Loucy (cell line): ENCODE data around the gene ADAMTS6.

Experiments used
- H2AFZ ChIP-seq: fragments of 200-600 bp; sonication (generic); 2 replicates; pipeline ENCODE4 v1.6.0; 2016; ENCODE audit warnings: antibody characterized with exemption, mild to moderate bottlenecking, low read length, moderate library complexity
- H3F3A ChIP-seq: fragments of 200-600 bp; 2 replicates; pipeline ENCODE4 v1.6.0; 2016; ENCODE audit warnings: antibody characterized with exemption, low read depth, mild to moderate bottlenecking
- H3K27me3 ChIP-seq: fragments of 200-600 bp; sonication (generic); 2 replicates; pipeline ENCODE4 v1.6.1; 2014; ENCODE audit warnings: low read length, mild to moderate bottlenecking; ENCODE audit not compliant: insufficient read depth, poor library complexity, severe bottlenecking
- H3K36me3 ChIP-seq: fragments of 200-600 bp; sonication (generic); 2 replicates; pipeline ENCODE4 v1.6.1; 2016; ENCODE audit warnings: low read length; ENCODE audit not compliant: insufficient read depth
- H3K4me1 ChIP-seq: fragments of 200-600 bp; sonication (generic); 2 replicates; pipeline ENCODE4 v1.5.1; 2014; ENCODE audit warnings: low read length, mild to moderate bottlenecking; ENCODE audit not compliant: insufficient read depth, poor library complexity, severe bottlenecking
- H3K4me2 ChIP-seq: fragments of 200-600 bp; sonication (generic); 2 replicates; pipeline ENCODE4 v1.6.0; 2014; ENCODE audit warnings: antibody characterized with exemption, low read length, low read depth, mild to moderate bottlenecking; ENCODE audit not compliant: poor library complexity, severe bottlenecking
- H3K4me3 ChIP-seq: fragments of 200-600 bp; sonication (generic); 2 replicates; pipeline ENCODE4 v1.5.1; 2014; ENCODE audit warnings: low read length, mild to moderate bottlenecking, mixed read lengths; ENCODE audit not compliant: poor library complexity, severe bottlenecking
- H3K79me2 ChIP-seq: fragments of 200-600 bp; sonication (generic); 2 replicates; pipeline ENCODE4 v1.6.1; 2014; ENCODE audit warnings: low read length; ENCODE audit not compliant: insufficient read depth
- H3K9ac ChIP-seq: fragments of 200-600 bp; sonication (generic); 2 replicates; pipeline ENCODE4 v1.6.0; 2014; ENCODE audit warnings: mild to moderate bottlenecking, low read depth, low read length, moderate library complexity; ENCODE audit not compliant: poor library complexity, severe bottlenecking
- H3K9me2 ChIP-seq: fragments of 200-600 bp; sonication (generic); replicated peaks from 2 replicates; pipeline ENCODE4 v1.6.1; 2016; ENCODE audit warnings: low read depth, low read length, mixed read lengths
- H3K9me3 ChIP-seq: fragments of 200-600 bp; sonication (generic); 2 replicates; pipeline ENCODE4 v1.6.1; 2014; ENCODE audit warnings: mild to moderate bottlenecking, antibody characterized with exemption, low read length, low read depth; ENCODE audit not compliant: insufficient read depth
- H4K20me1 ChIP-seq: fragments of 200-600 bp; sonication (generic); 2 replicates; pipeline ENCODE4 v1.6.0; 2014; ENCODE audit warnings: antibody characterized with exemption, low read length, mild to moderate bottlenecking; ENCODE audit not compliant: insufficient read depth, poor library complexity, severe bottlenecking
- CTCF ChIP-seq: fragments of 200-600 bp; sonication (generic); conservative IDR thresholded peaks from 2 replicates; pipeline ENCODE4 v1.5.1; 2014; ENCODE audit warnings: mild to moderate bottlenecking, antibody characterized with exemption, low read length
- EZH2phosphoT487 ChIP-seq: fragments of 200-600 bp; IDR thresholded peaks from 2 replicates; pipeline ENCODE4 v1.6.1; 2018; ENCODE audit warnings: antibody characterized with exemption, mild to moderate bottlenecking, moderate library complexity, borderline replicate concordance

ADAMTS6 gene

GRCh38 chr5:65191554-65192135 lies 290.1 kb downstream of the ADAMTS6 start:
- Histone ChIP-seq H3K9me2 (no peaks in the 10 kb centered on the region), H3K36me3 (no peaks in the 10 kb centered on the region), H3F3A (0 out of 2 replicates have a peak, but pooled peaks cover 4% of the 10 kb centered on the region), H2AFZ (peak overlapping the region; percentile 57; the same call in 1 of the 2 replicates), H3K4me3 (no peak overlapping the region), H3K79me2 (no peaks in the 10 kb centered on the region), H3K9ac (no peak overlapping the region), H3K4me1 (peaks cover 45% of the 10 kb centered on the region), H3K4me2 (peak overlapping the region; percentile 46), H4K20me1 (no peaks in the 10 kb centered on the region), H3K9me3 (no peaks in the 10 kb centered on the region), H3K27me3 (no peaks in the 10 kb centered on the region)
- TF ChIP-seq EZH2phosphoT487, result no peak
- TF ChIP-seq CTCF, result no peak

GRCh38 chr5:65190328-65191053 lies 291.2 kb downstream of the ADAMTS6 start:
- Histone ChIP-seq H3K4me3 (no peak overlapping the region), H3K9me2 (no peaks in the 10 kb centered on the region), H3K4me1 (peaks cover 48% of the 10 kb centered on the region), H3K9me3 (no peaks in the 10 kb centered on the region), H3K9ac (no peak overlapping the region), H3K79me2 (no peaks in the 10 kb centered on the region), H3F3A (0 out of 2 replicates have a peak, but pooled peaks cover 4% of the 10 kb centered on the region), H3K36me3 (no peaks in the 10 kb centered on the region), H2AFZ (no peak overlapping the region), H4K20me1 (no peaks in the 10 kb centered on the region), H3K27me3 (no peaks in the 10 kb centered on the region), H3K4me2 (no peak overlapping the region)
- TF ChIP-seq CTCF, result no peak
- TF ChIP-seq EZH2phosphoT487, result no peak

- H3K27me3 ChIP-seq, result no peaks in the 10 kb centered on the region
- H3K4me1 ChIP-seq, result peaks cover 28% of the 10 kb centered on the region
- no peak overlapping the region for H3K4me3 ChIP-seq
- H3F3A ChIP-seq, result no peaks in the 10 kb centered on the region
- TF ChIP-seq CTCF, result no peak
- no peaks in the 10 kb centered on the region for H3K9me2 ChIP-seq
- H2AFZ ChIP-seq, result no peak overlapping the region
- no peak overlapping the region for H3K4me2 ChIP-seq
- no peaks in the 10 kb centered on the region for H4K20me1 ChIP-seq
- no peaks in the 10 kb centered on the region for H3K9me3 ChIP-seq
- H3K36me3 ChIP-seq, result no peaks in the 10 kb centered on the region
- no peaks in the 10 kb centered on the region for H3K79me2 ChIP-seq
- H3K9ac ChIP-seq, result no peak overlapping the region
These were observed 295.0 kb downstream of the ADAMTS6 start for GRCh38 chr5:65186646-65187227.
